Transverse colon (tissue), 4 donors: Measurements from ENCODE around the gene PDCL2.

Experiments used
- POLR2A ChIP-seq: fragments of 450-650 bp; IDR thresholded peaks from one replicate; pipeline ENCODE4 v1.6.1; 2016; ENCODE audit warnings: antibody characterized with exemption, mild to moderate bottlenecking, moderate library complexity
- POLR2AphosphoS5 ChIP-seq, 3 donors: sonication (generic); formaldehyde crosslinking; IDR thresholded peaks; one replicate each; pipeline ENCODE4 v1.6.1; 2016; ENCODE audit warnings: antibody characterized with exemption in 3 of 3
- TF ChIP-seq, protein P1 (sequence below), 5 experiments: fragments of 200-600 bp in 3 of 5; fragments of 450-650 bp in 2 of 5; sonication (generic) in 3 of 5; IDR thresholded peaks; 1 replicate in 2 of 5; 2 replicates in 3 of 5; pipeline ENCODE4 v1.5.1; 2016 to 2017; ENCODE audit warnings: antibody characterized with exemption in 5 of 5, inconsistent platforms in 3 of 5, mild to moderate bottlenecking in 2 of 5, moderate library complexity in 1 of 5

DNA sequence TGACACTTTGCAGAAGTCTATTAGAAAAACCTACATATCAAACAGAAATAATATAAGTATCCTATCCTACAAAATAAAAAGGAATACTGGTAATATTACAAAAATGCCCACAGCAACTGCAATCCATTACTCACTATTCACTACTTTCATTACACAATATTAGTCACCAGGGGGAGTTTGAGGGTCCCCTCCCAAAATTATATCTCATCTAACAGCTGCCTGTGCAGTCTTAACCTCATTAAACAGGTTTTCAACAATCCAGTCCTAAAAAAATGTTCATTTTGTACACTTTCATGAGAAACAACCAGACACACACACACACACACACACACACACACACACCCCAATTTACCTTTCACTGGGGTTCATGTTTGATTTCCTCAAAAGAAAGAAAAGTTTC lies 48.2 kb downstream of the PDCL2 start:
- TF ChIP-seq, protein P1, sequence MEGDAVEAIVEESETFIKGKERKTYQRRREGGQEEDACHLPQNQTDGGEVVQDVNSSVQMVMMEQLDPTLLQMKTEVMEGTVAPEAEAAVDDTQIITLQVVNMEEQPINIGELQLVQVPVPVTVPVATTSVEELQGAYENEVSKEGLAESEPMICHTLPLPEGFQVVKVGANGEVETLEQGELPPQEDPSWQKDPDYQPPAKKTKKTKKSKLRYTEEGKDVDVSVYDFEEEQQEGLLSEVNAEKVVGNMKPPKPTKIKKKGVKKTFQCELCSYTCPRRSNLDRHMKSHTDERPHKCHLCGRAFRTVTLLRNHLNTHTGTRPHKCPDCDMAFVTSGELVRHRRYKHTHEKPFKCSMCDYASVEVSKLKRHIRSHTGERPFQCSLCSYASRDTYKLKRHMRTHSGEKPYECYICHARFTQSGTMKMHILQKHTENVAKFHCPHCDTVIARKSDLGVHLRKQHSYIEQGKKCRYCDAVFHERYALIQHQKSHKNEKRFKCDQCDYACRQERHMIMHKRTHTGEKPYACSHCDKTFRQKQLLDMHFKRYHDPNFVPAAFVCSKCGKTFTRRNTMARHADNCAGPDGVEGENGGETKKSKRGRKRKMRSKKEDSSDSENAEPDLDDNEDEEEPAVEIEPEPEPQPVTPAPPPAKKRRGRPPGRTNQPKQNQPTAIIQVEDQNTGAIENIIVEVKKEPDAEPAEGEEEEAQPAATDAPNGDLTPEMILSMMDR (IDR thresholded peaks at IDR 0.05): no peak
- TF ChIP-seq POLR2AphosphoS5 (IDR thresholded peaks at IDR 0.05) (no peak), POLR2A (no peak)
